Fibroblast of lung (primary cell): Measurements from ENCODE around the gene TAPBPL.

Experiments used
- CTCF ChIP-seq, 2 donors: IDR thresholded peaks in 1 of 2; conservative IDR thresholded peaks in 1 of 2; 1 replicate in 1 of 2; 2 replicates in 1 of 2; pipeline ENCODE4 v1.5.1; 2011 to 2012; ENCODE audit warnings: low read length in 2 of 2, control low read depth in 1 of 2, inconsistent platforms in 1 of 2, low read depth in 1 of 2, mild to moderate bottlenecking in 1 of 2
- EZH2 ChIP-seq: IDR thresholded peaks from 2 replicates; pipeline ENCODE4 v1.5.1; 2012; ENCODE audit warnings: low read length, control low read depth, mild to moderate bottlenecking; ENCODE audit errors: missing control alignments

- TF ChIP-seq CTCF (conservative IDR thresholded peaks at IDR 0.05 in 1 of 2, IDR thresholded peaks at IDR 0.05 in 1 of 2; ENCODE audit: low read depth in 1 of 2, low read length in 2 of 2) (no peak), EZH2 (no peak)
These were observed 43.1 kb downstream of the TAPBPL start for GRCh38 chr12:6494968-6495367.
